HepG2 (cell line): ENCODE data around the gene ZNF581. TPM values are rescaled to one million over a fixed set of nuclear protein-coding genes. Genes with fewer than 3 reads are reported as not detected.

Source experiments
- ADNP ChIP-seq: sonication (generic); formaldehyde crosslinking; IDR thresholded peaks from 2 replicates; pipeline ENCODE4 v1.4.0; 2020; ENCODE audit warnings: missing genetic modification reagents
- AKAP8 ChIP-seq: sonication (generic); formaldehyde crosslinking; IDR thresholded peaks from 2 replicates; pipeline ENCODE4 v1.5.1; 2020; ENCODE audit warnings: mild to moderate bottlenecking, missing genetic modification reagents
- CAMTA2 ChIP-seq: sonication (generic); formaldehyde crosslinking; IDR thresholded peaks from 2 replicates; pipeline ENCODE4 v1.4.0; 2020; ENCODE audit warnings: mild to moderate bottlenecking, missing genetic modification reagents, borderline replicate concordance
- ELF1 ChIP-seq: sonication (generic); formaldehyde crosslinking; IDR thresholded peaks from 2 replicates; pipeline ENCODE4 v1.4.0; 2020; ENCODE audit warnings: missing genetic modification reagents
- FOXA3 ChIP-seq: IDR thresholded peaks from 2 replicates; pipeline ENCODE4 v1.6.1; 2016; ENCODE audit warnings: missing genetic modification reagents, missing compliant biosample characterization
- HHEX ChIP-seq: IDR thresholded peaks from 2 replicates; pipeline ENCODE4 v1.6.1; 2016; ENCODE audit warnings: control low read depth
- PPARG ChIP-seq: conservative IDR thresholded peaks from 2 replicates; pipeline ENCODE4 v1.6.1; 2016; ENCODE audit warnings: missing biosample characterization, missing genetic modification reagents
- PTBP1 ChIP-seq: fragments of 200-400 bp; formaldehyde crosslinking; IDR thresholded peaks from 2 replicates; pipeline ENCODE4 v1.6.1; 2018; ENCODE audit warnings: low read length, low read depth; ENCODE audit not compliant: poor library complexity, severe bottlenecking
- RARA ChIP-seq: IDR thresholded peaks from 2 replicates; pipeline ENCODE4 v1.6.1; 2016; ENCODE audit warnings: missing genetic modification reagents, missing compliant biosample characterization
- RXRB ChIP-seq: IDR thresholded peaks from 2 replicates; pipeline ENCODE4 v1.6.1; 2016; ENCODE audit warnings: borderline replicate concordance, missing genetic modification reagents, missing compliant biosample characterization
- SMAD1 ChIP-seq: sonication (generic); formaldehyde crosslinking; IDR thresholded peaks from 2 replicates; pipeline ENCODE4 v1.4.0; 2020; ENCODE audit warnings: missing genetic modification reagents, low read depth, mild to moderate bottlenecking, borderline replicate concordance
- TEAD2 ChIP-seq: sonication (generic); formaldehyde crosslinking; IDR thresholded peaks from 2 replicates; pipeline ENCODE4 v1.9.0; 2021; ENCODE audit warnings: missing genetic modification reagents
- TP53 ChIP-seq: sonication (generic); formaldehyde crosslinking; conservative IDR thresholded peaks from 2 replicates; pipeline ENCODE4 v1.4.0; 2020; ENCODE audit warnings: missing genetic modification reagents
- ZFP1 ChIP-seq: IDR thresholded peaks from 2 replicates; pipeline ENCODE4 v1.6.1; 2016
- ZFY ChIP-seq: sonication (generic); formaldehyde crosslinking; IDR thresholded peaks from 2 replicates; pipeline ENCODE4 v1.4.0; 2020; ENCODE audit warnings: missing genetic modification reagents
- ZFYVE20 ChIP-seq: sonication (generic); formaldehyde crosslinking; IDR thresholded peaks from 2 replicates; pipeline ENCODE4 v1.8.0; 2023; ENCODE audit warnings: low read depth, mild to moderate bottlenecking, moderate library complexity, missing genetic modification reagents, borderline replicate concordance
- ZIK1 ChIP-seq: sonication (generic); formaldehyde crosslinking; IDR thresholded peaks from 2 replicates; pipeline ENCODE4 v1.5.0; 2020; ENCODE audit warnings: mild to moderate bottlenecking, low read depth, missing genetic modification reagents, borderline replicate concordance
- ZNF431 ChIP-seq: sonication (generic); formaldehyde crosslinking; IDR thresholded peaks from 2 replicates; pipeline ENCODE4 v1.9.0; 2022; ENCODE audit warnings: missing genetic modification reagents, low read depth, mild to moderate bottlenecking, borderline replicate concordance
- ZNF496 ChIP-seq: sonication (generic); formaldehyde crosslinking; IDR thresholded peaks from 2 replicates; pipeline ENCODE4 v1.8.1; 2023; ENCODE audit warnings: mild to moderate bottlenecking, moderate library complexity, missing genetic modification reagents; ENCODE audit not compliant: insufficient replicate concordance
- ZNF768 ChIP-seq: sonication (generic); formaldehyde crosslinking; IDR thresholded peaks from 2 replicates; pipeline ENCODE4 v1.4.0; 2020; ENCODE audit warnings: missing genetic modification reagents
- polyA plus RNA-seq, 8 experiments: library from polyadenylated mRNA; depleted of rRNA in 3 of 8; stranded (reverse) in 7 of 8; unstranded in 1 of 8; fragments of >200 nt; fragmentation: Illumina TruSeq in 4 of 8; extraction: Trizol in 4 of 8; gene quantifications; 2 replicates each; pipeline versions ENCODE4 v1.2.1 to v1.2.3, GENCODE V29; 2011 to 2016; ENCODE audit warnings: low read depth in 4 of 8, missing spikeins in 1 of 8, mixed read lengths in 1 of 8; ENCODE audit not compliant: insufficient read depth in 1 of 8
- total RNA-seq, 5 experiments: library from RNA; depleted of rRNA; stranded (reverse); fragments of >200 nt; fragmentation: Illumina TruSeq; extraction: Trizol; gene quantifications; 2 replicates each; pipeline ENCODE4 v1.2.3, GENCODE V29; 2016; ENCODE audit warnings: low read depth in 1 of 5
- TF ChIP-seq, protein P1 (sequence below): sonication (generic); formaldehyde crosslinking; IDR thresholded peaks from 2 replicates; pipeline ENCODE4 v1.4.0; 2020; ENCODE audit warnings: missing genetic modification reagents, mild to moderate bottlenecking, borderline replicate concordance
- TF ChIP-seq, protein P2 (sequence below): sonication (generic); formaldehyde crosslinking; IDR thresholded peaks from 2 replicates; pipeline ENCODE4 v1.5.0; 2020; ENCODE audit warnings: mild to moderate bottlenecking, missing genetic modification reagents, moderate library complexity
- TF ChIP-seq, protein P3 (sequence below): sonication (generic); formaldehyde crosslinking; IDR thresholded peaks from 2 replicates; pipeline ENCODE4 v1.5.0; 2020; ENCODE audit warnings: mild to moderate bottlenecking, missing genetic modification reagents
- TF ChIP-seq, protein P4 (sequence below): sonication (generic); formaldehyde crosslinking; IDR thresholded peaks from 2 replicates; pipeline ENCODE4 v1.5.0; 2020; ENCODE audit warnings: missing genetic modification reagents

ZNF581 gene
- total and polyA plus RNA-seq, 2 of the 13 experiments (the other 11 are each of a cell fraction or from before 2014, with no cell fraction given), result 19.6 to 49.5 TPM

DNA sequence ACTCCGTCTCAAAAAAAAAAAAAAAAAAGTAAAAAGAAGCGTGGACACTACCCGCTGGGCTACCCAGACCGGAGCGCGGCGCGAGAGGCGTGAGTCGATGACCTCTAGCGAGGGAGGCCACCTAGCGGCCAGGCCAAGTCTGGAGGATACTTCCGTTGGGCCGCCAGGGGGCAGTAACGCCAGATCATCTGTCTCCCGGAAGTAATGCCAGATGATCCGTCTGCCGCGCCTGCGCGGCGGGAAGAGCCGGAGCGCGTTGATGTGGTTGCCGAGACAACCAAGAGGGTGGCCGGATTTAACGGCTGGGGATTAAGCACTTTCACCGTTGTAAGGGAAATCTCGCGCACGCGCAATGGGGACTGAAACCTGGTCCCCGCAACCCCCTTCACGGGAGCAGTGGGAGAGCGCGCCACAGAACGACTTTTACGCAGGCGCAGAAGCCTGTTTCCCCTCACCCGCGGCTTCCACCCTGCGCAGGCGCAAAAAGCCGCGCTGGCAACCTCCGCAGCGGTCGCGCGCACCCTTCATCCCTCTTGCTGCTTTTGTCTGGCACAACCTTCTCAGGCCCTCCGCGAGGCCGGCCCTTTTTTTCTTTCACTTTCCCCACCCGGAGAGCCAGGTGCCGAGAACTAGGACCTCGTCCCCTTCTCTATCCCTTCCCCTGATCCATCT lies 10.3 kb downstream of the ZNF581 start (continued):
- no peak for TF ChIP-seq ZNF496
- TF ChIP-seq ZFY (CRISPR knock-in tag), result peak; percentile 63
- no peak for TF ChIP-seq TEAD2 (CRISPR knock-in tag)
- peak; percentile 67 for TF ChIP-seq FOXA3 (CRISPR knock-in tag)
- TF ChIP-seq RXRB (CRISPR knock-in tag), result peak; percentile 76
- TF ChIP-seq TP53 (CRISPR knock-in tag), result no peak
- peak; percentile 45; the same call in 1 of the 2 replicates for TF ChIP-seq ADNP (CRISPR knock-in tag)
- 0 out of 2 replicates have a peak, but pooled peaks have one; percentile 21 for TF ChIP-seq ZFP1 (CRISPR knock-in tag)
- peak; percentile 48 for TF ChIP-seq RARA
- peak; percentile 80; the same call in 1 of the 2 replicates for TF ChIP-seq ZIK1 (CRISPR knock-in tag)
- TF ChIP-seq CAMTA2, result no peak
- TF ChIP-seq ELF1 (CRISPR knock-in tag), result peak; percentile 98
- TF ChIP-seq PPARG, result no peak
- TF ChIP-seq, protein P1, sequence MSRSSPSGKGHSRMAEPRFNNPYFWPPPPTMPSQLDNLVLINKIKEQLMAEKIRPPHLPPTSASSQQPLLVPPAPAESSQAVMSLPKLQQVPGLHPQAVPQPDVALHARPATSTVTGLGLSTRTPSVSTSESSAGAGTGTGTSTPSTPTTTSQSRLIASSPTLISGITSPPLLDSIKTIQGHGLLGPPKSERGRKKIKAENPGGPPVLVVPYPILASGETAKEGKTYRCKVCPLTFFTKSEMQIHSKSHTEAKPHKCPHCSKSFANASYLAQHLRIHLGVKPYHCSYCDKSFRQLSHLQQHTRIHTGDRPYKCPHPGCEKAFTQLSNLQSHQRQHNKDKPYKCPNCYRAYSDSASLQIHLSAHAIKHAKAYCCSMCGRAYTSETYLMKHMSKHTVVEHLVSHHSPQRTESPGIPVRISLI (CRISPR knock-in tag), result peak; percentile 56; the same call in 1 of the 2 replicates
- TF ChIP-seq, protein P2, sequence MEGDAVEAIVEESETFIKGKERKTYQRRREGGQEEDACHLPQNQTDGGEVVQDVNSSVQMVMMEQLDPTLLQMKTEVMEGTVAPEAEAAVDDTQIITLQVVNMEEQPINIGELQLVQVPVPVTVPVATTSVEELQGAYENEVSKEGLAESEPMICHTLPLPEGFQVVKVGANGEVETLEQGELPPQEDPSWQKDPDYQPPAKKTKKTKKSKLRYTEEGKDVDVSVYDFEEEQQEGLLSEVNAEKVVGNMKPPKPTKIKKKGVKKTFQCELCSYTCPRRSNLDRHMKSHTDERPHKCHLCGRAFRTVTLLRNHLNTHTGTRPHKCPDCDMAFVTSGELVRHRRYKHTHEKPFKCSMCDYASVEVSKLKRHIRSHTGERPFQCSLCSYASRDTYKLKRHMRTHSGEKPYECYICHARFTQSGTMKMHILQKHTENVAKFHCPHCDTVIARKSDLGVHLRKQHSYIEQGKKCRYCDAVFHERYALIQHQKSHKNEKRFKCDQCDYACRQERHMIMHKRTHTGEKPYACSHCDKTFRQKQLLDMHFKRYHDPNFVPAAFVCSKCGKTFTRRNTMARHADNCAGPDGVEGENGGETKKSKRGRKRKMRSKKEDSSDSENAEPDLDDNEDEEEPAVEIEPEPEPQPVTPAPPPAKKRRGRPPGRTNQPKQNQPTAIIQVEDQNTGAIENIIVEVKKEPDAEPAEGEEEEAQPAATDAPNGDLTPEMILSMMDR, result peak; percentile 99
- peak; percentile 84; the same call in 1 of the 2 replicates for TF ChIP-seq AKAP8 (CRISPR knock-in tag)
- TF ChIP-seq ZNF431 (CRISPR knock-in tag), result peak; percentile 64; the same call in 1 of the 2 replicates
- TF ChIP-seq, protein P3, sequence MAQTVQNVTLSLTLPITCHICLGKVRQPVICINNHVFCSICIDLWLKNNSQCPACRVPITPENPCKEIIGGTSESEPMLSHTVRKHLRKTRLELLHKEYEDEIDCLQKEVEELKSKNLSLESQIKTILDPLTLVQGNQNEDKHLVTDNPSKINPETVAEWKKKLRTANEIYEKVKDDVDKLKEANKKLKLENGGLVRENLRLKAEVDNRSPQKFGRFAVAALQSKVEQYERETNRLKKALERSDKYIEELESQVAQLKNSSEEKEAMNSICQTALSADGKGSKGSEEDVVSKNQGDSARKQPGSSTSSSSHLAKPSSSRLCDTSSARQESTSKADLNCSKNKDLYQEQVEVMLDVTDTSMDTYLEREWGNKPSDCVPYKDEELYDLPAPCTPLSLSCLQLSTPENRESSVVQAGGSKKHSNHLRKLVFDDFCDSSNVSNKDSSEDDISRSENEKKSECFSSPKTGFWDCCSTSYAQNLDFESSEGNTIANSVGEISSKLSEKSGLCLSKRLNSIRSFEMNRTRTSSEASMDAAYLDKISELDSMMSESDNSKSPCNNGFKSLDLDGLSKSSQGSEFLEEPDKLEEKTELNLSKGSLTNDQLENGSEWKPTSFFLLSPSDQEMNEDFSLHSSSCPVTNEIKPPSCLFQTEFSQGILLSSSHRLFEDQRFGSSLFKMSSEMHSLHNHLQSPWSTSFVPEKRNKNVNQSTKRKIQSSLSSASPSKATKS (CRISPR knock-in tag), result no peak
- TF ChIP-seq, protein P4, sequence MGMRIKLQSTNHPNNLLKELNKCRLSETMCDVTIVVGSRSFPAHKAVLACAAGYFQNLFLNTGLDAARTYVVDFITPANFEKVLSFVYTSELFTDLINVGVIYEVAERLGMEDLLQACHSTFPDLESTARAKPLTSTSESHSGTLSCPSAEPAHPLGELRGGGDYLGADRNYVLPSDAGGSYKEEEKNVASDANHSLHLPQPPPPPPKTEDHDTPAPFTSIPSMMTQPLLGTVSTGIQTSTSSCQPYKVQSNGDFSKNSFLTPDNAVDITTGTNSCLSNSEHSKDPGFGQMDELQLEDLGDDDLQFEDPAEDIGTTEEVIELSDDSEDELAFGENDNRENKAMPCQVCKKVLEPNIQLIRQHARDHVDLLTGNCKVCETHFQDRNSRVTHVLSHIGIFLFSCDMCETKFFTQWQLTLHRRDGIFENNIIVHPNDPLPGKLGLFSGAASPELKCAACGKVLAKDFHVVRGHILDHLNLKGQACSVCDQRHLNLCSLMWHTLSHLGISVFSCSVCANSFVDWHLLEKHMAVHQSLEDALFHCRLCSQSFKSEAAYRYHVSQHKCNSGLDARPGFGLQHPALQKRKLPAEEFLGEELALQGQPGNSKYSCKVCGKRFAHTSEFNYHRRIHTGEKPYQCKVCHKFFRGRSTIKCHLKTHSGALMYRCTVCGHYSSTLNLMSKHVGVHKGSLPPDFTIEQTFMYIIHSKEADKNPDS (CRISPR knock-in tag), result peak; percentile 31; the same call in 1 of the 2 replicates
- TF ChIP-seq PTBP1, result peak; percentile 62
- TF ChIP-seq SMAD1 (CRISPR knock-in tag), result 0 out of 2 replicates have a peak, but pooled peaks have one; percentile 50
- no peak for TF ChIP-seq ZFYVE20
- TF ChIP-seq HHEX, result no peak
- TF ChIP-seq ZNF768 (CRISPR knock-in tag), result peak; percentile 23
